22Rv1 (cell line): ENCODE measurements around the gene FCAMR.

Experiments
- H3K27ac ChIP-seq: fragments of 450-650 bp; 2 replicates; pipeline ENCODE4 v1.5.1; 2017
- CTCF ChIP-seq: fragments of 450-650 bp; IDR thresholded peaks from 2 replicates; pipeline ENCODE4 v1.5.1; 2017; ENCODE audit warnings: mild to moderate bottlenecking
- ZFX ChIP-seq: fragments of 450-650 bp; IDR thresholded peaks from 2 replicates; pipeline ENCODE4 v1.6.1; 2017; ENCODE audit warnings: antibody characterized with exemption, borderline replicate concordance

Gene FCAMR

GRCh38 chr1:206933333-206933945 is 36.8 kb downstream of the FCAMR start:
- peak; percentile 92 for TF ChIP-seq CTCF
- TF ChIP-seq ZFX, result no peak

DNA sequence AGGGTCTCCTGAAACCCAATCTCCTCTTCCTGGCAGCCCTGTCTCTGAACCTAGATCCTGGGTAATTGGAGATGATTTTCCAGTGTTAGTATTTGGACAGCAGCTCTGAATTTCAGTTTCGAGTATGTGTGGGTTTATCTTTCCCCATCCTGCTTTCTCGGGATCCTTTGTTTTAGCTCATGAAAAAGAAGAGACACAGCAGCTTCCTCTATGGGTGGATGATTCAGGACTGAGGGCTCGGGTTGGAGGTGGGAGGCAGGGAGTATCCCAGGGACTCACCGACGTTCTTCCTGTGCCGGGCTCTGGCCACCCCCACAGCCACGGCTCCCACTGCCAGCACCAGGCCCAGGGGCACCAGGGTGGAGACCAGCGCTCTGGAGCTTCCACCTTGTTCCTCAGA is 38.1 kb downstream of the FCAMR start:
- H3K27ac ChIP-seq, result no peak overlapping the region
- no peak for TF ChIP-seq ZFX
- no peak for TF ChIP-seq CTCF

More at GRCh38 chr1:206933333-206933945, 36.8 kb downstream of the FCAMR start:
- no peak overlapping the region for H3K27ac ChIP-seq

DNA sequence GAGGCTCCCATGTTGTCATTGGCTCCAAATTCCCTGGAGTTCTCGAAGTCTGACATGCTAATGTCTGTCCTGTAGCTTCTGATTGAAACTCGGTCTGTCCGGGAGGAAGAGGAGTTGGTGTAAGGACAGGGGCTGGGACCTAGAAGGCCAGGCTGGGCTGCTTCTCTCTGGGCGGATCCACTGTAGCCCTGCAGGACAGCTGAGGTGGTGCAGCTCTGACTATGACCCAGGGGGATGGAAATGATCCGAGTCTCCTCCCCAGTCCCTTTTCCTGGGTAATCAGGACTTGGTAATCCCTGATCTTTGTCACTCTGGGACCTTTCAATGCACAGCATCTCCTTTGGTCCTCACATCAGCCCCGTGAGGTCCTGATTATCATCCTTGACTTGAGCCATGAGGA is 38.6 kb downstream of the FCAMR start:
- no peak for TF ChIP-seq ZFX
- no peak for TF ChIP-seq CTCF
- no peak overlapping the region for H3K27ac ChIP-seq

GRCh38 chr1:206930210-206930798 is 40.0 kb downstream of the FCAMR start:
- no peak for TF ChIP-seq ZFX
- TF ChIP-seq CTCF, result no peak
- H3K27ac ChIP-seq, result no peak overlapping the region

DNA sequence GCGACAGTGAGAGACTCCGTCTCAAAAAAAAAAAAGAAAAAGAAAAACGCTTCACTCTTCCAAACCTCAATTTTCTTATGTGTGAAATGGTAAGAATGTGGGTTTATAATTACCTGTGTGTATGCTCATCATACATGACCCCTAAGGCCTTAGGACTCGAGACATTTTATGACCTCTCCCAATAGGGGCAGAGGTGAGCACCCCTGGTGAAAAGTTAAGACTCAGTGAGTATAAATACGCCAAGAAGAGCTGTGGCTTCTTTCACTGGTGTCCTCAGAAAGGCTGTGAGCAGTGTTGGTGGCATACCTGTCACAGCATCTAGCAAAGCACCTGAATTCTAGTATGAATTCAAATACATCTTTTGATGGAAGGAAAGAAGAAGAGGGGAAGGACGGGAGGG is 40.7 kb downstream of the FCAMR start:
- no peak overlapping the region for H3K27ac ChIP-seq
- TF ChIP-seq ZFX (no peak), CTCF (no peak)

DNA sequence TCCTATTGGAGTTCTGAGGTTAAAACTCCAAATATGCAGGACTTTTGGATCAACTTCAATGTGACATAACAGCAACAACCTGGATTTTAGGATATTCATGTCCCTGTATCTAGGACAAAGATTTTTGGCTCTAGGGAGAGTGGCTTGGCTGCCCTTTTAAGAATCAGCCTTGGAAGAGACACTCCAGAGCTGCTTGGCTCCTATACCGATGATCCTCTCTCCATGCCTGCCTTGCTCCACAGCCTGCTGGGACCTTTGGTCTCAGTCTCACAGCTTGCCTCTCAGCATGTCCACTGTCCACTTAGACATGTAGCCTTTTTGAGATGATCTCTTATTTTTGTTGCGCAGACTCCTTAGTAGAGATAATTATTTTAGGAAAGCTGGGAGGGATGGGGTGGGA is 44.0 kb downstream of the FCAMR start:
- TF ChIP-seq ZFX (no peak), CTCF (no peak)
- H3K27ac ChIP-seq, result no peak overlapping the region

GRCh38 chr1:206925106-206925736 is 45.0 kb downstream of the FCAMR start:
- H3K27ac ChIP-seq, result no peak overlapping the region
- TF ChIP-seq ZFX, result no peak
- TF ChIP-seq CTCF, result peak; percentile 26
